H54 (cell line): ENCODE measurements around the gene BCAR3.
"Not testable (repeated sequence)": the region's sequence is repeated elsewhere in the genome, so short reads cannot be mapped to it uniquely, and the experiment has no call there.

Experiments
- DNase-seq: peaks from one replicate; pipeline ENCODE4 v3.0.0; 2011; ENCODE audit warnings: low spot score, mixed read lengths; ENCODE audit not compliant: insufficient read length
- FAIRE-seq: peaks from 3 replicates; lab custom pipeline; 2011; peaks lifted over from hg19 to GRCh38; lab: Jason Lieb, UNC
- POLR2A ChIP-seq: IDR thresholded peaks from 2 replicates; pipeline ENCODE4 v1.6.1; 2011; ENCODE audit warnings: low read depth, mild to moderate bottlenecking, low read length

BCAR3 gene

GRCh38 chr1:93675271-93675670 is 6.4 kb downstream of the BCAR3 start:
- no peak for FAIRE-seq
- no peak for TF ChIP-seq POLR2A
- DNase-seq = no peak

GRCh38 chr1:93674071-93674470 is 7.6 kb downstream of the BCAR3 start:
- not testable (repeated sequence) for FAIRE-seq, DNase-seq

- TF ChIP-seq POLR2A = no peak
- DNase-seq (no peak), FAIRE-seq (no peak)
These were observed 8.3 kb downstream of the BCAR3 start for GRCh38 chr1:93673163-93673829.

GRCh38 chr1:93672477-93673162 is 9.0 kb downstream of the BCAR3 start:
- DNase-seq = no peak

DNA sequence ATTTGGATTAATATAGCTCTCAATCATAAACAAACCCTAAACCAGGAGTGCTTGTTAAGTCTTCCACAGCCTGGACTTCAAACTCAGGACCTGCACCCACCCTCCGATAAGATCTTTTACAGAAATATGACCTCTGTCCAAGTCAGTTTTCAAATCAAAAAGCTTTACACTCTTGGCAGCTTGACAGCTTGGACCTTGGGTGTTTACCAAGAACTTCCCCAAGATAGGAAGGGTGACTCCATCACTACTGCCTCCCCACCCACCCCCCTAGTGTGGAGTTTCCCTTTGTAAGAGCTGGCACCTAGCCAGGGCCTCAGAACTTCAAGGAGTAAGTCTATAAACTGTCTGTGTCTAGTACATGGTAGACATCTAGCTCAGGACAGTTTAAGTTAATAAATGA is 9.6 kb downstream of the BCAR3 start:
- DNase-seq (no peak), FAIRE-seq (peak; percentile 96)
- no peak for TF ChIP-seq POLR2A

More at GRCh38 chr1:93672477-93673162, 9.0 kb downstream of the BCAR3 start:
- no peak for FAIRE-seq
- TF ChIP-seq POLR2A = no peak

GRCh38 chr1:93671099-93671621 is 10.5 kb downstream of the BCAR3 start:
- FAIRE-seq (no peak), DNase-seq (no peak)
- no peak for TF ChIP-seq POLR2A

- DNase-seq (peak; percentile 47), FAIRE-seq (peak; percentile 85)
- TF ChIP-seq POLR2A = no peak
These were observed 11.5 kb downstream of the BCAR3 start for GRCh38 chr1:93670141-93670540.

GRCh38 chr1:93669369-93669768 is 12.3 kb downstream of the BCAR3 start:
- no peak for TF ChIP-seq POLR2A
- DNase-seq (no peak), FAIRE-seq (no peak)

DNA sequence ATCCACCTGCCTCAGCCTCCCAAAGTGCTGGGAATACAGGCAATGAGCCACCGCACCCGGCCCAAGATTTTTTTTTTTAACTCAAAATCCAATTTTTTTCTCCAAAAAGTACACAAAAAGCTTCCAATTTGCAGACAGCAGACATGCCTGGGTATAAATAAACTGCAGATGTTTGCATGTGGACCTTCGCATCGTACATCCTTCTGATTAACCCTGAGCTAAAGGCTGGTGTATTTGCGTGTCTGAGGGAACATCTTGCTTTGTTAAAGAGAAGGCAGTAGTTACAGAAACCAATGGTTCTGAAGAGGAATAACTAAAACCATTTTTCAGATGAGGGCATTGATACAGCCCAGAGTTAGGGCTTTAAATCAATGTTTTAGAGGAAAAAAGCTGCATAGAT is 12.7 kb downstream of the BCAR3 start:
- FAIRE-seq = no peak
- TF ChIP-seq POLR2A = no peak
- no peak for DNase-seq

GRCh38 chr1:93668121-93668520 is 13.5 kb downstream of the BCAR3 start:
- DNase-seq (no peak), FAIRE-seq (no peak)
- no peak for TF ChIP-seq POLR2A

GRCh38 chr1:93667642-93668041 is 14.0 kb downstream of the BCAR3 start:
- DNase-seq = no peak
- FAIRE-seq = no peak
- no peak for TF ChIP-seq POLR2A

GRCh38 chr1:93666613-93667384 is 14.8 kb downstream of the BCAR3 start:
- FAIRE-seq = no peak
- DNase-seq = no peak
- TF ChIP-seq POLR2A = no peak

- FAIRE-seq = no peak
These were observed 16.6 kb downstream of the BCAR3 start for GRCh38 chr1:93665015-93665414.

DNA sequence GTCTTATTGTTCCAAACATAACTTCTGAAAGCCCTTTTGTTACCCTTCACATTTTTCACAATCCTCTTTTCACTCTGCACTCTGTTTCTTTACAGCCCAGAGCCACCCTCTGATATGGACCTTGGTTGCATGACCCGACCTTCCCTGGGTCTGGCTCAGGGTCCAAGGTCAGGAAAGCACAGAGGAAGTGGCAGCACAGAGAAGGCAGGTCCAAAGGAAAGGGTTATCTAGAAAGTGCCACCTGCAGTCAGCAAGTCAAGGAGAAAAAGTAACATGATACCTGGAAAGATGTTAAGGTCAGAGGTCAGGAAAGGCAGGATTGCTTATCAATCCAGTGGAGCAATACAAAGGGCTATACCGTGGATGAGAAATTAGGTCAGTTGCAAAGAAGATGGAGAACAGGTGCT is 18.4 kb downstream of the BCAR3 start:
- no peak for TF ChIP-seq POLR2A
- no peak for DNase-seq
- no peak for FAIRE-seq

More at GRCh38 chr1:93665015-93665414, 16.6 kb downstream of the BCAR3 start:
- DNase-seq = no peak
- no peak for TF ChIP-seq POLR2A
